GM18907 (cell line): ENCODE measurements around the gene SLC27A1.
"Not testable (repeated sequence)": the region's sequence is repeated elsewhere in the genome, so short reads cannot be mapped to it uniquely, and the experiment has no call there.

Experiments used
- ATAC-seq: cut with Tn5 transposase; IDR thresholded peaks from one replicate; pipeline ENCODE4 v1.9.1; 2021; ENCODE audit warnings: mild to moderate bottlenecking, moderate library complexity; ENCODE audit not compliant: unreplicated experiment

SLC27A1 gene

GRCh38 chr19:17455308-17456123 lies 14.8 kb upstream of the SLC27A1 start:
- no peak for ATAC-seq

- ATAC-seq: no peak
Measured at GRCh38 chr19:17456127-17456526, 14.2 kb upstream of the SLC27A1 start.

GRCh38 chr19:17457616-17458015 lies 12.7 kb upstream of the SLC27A1 start:
- no peak for ATAC-seq

GRCh38 chr19:17458970-17459369 lies 11.4 kb upstream of the SLC27A1 start:
- no peak for ATAC-seq

GRCh38 chr19:17460372-17461230 lies 9.7 kb upstream of the SLC27A1 start, which contains the start of gene NXNL1:
Gene NXNL1 (minus strand): TSS chr19:17460926. CDS start chr19:17460869, 57 bp downstream.
- ATAC-seq: no peak

GRCh38 chr19:17466487-17466850 lies 3.9 kb upstream of the SLC27A1 start:
- ATAC-seq: no peak

GRCh38 chr19:17467471-17468301 lies 2.6 kb upstream of the SLC27A1 start:
- ATAC-seq: no peak

- no peak for ATAC-seq
Measured at GRCh38 chr19:17468302-17469091, 1.8 kb upstream of the SLC27A1 start.

GRCh38 chr19:17469092-17469480 lies 1.2 kb upstream of the SLC27A1 start:
- ATAC-seq: no peak

GRCh38 chr19:17469481-17470067 lies 750 bp upstream of the SLC27A1 start:
- ATAC-seq: peak; percentile 56

GRCh38 chr19:17471410-17472125 lies 1.2 kb downstream of the SLC27A1 start:
- ATAC-seq: no peak

GRCh38 chr19:17473041-17473440 lies 2.7 kb downstream of the SLC27A1 start:
- no peak for ATAC-seq

- not testable (repeated sequence) for ATAC-seq
Measured at GRCh38 chr19:17475011-17475540, 4.8 kb downstream of the SLC27A1 start.

- ATAC-seq: no peak
Measured at GRCh38 chr19:17475541-17476115, 5.3 kb downstream of the SLC27A1 start.

- no peak for ATAC-seq
Measured at GRCh38 chr19:17479325-17479791, 9.0 kb downstream of the SLC27A1 start.

- no peak for ATAC-seq
Measured at GRCh38 chr19:17481986-17482385, 11.7 kb downstream of the SLC27A1 start.

GRCh38 chr19:17482877-17483604 lies 12.7 kb downstream of the SLC27A1 start:
- ATAC-seq: no peak

GRCh38 chr19:17483605-17484002 lies 13.3 kb downstream of the SLC27A1 start:
- no peak for ATAC-seq
